ENCODE measurements around the gene ASXL2.

ASXL2 gene

DNA sequence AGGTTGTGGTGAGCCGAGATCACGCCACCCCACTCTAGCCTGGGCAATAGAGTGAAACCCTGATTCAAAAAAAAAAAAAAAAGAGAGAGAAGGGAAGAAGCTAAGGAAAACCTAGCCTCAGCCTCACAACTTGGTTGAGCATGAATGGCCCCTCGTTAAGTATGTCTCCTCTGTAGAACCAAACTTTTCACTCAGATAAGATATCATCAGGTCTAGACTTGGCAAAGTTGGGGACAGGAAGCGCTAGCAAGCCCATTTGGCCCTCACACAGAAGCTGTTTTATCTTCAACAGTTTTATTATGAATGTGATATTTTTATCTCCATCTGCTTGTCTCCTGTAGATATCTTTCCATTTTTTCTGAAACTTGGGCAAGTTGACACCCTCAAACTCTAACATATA, 3.5 kb upstream of the ASXL2 start:
- TF ChIP-seq, protein P1, sequence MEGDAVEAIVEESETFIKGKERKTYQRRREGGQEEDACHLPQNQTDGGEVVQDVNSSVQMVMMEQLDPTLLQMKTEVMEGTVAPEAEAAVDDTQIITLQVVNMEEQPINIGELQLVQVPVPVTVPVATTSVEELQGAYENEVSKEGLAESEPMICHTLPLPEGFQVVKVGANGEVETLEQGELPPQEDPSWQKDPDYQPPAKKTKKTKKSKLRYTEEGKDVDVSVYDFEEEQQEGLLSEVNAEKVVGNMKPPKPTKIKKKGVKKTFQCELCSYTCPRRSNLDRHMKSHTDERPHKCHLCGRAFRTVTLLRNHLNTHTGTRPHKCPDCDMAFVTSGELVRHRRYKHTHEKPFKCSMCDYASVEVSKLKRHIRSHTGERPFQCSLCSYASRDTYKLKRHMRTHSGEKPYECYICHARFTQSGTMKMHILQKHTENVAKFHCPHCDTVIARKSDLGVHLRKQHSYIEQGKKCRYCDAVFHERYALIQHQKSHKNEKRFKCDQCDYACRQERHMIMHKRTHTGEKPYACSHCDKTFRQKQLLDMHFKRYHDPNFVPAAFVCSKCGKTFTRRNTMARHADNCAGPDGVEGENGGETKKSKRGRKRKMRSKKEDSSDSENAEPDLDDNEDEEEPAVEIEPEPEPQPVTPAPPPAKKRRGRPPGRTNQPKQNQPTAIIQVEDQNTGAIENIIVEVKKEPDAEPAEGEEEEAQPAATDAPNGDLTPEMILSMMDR (IDR thresholded peaks at IDR 0.05; ENCODE audit: insufficient read depth, low read length, poor library complexity, severe bottlenecking) = no peak
- TF ChIP-seq EZH2phosphoT487 (conservative IDR thresholded peaks at IDR 0.05; ENCODE audit: low read length) = no peak
- Histone ChIP-seq H3K79me2 (ENCODE audit: insufficient read depth, low read length) (peaks cover 10% of the 10 kb centered on the region), H2AFZ (ENCODE audit: low read depth, low read length, severe bottlenecking) (no peak overlapping the region), H3F3A (ENCODE audit: insufficient read depth) (peaks cover 11% of the 10 kb centered on the region), H3K9me2 (replicated peaks; ENCODE audit: insufficient read depth, low read length) (no peaks in the 10 kb centered on the region), H3K9me3 (ENCODE audit: insufficient read depth, low read length) (no peaks in the 10 kb centered on the region), H3K9ac (ENCODE audit: low read length) (no peak overlapping the region), H3K4me2 (ENCODE audit: low read depth, low read length, poor library complexity, severe bottlenecking) (no peak overlapping the region), H3K27me3 (ENCODE audit: low read length) (no peaks in the 10 kb centered on the region), H3K4me3 (ENCODE audit: insufficient read depth, low read length, poor library complexity, severe bottlenecking) (no peak overlapping the region), H4K20me1 (ENCODE audit: low read depth, low read length) (no peaks in the 10 kb centered on the region), H3K27ac (ENCODE audit: low read depth, low read length) (no peak overlapping the region), H3K36me3 (ENCODE audit: low read length) (no peaks in the 10 kb centered on the region)

DNA sequence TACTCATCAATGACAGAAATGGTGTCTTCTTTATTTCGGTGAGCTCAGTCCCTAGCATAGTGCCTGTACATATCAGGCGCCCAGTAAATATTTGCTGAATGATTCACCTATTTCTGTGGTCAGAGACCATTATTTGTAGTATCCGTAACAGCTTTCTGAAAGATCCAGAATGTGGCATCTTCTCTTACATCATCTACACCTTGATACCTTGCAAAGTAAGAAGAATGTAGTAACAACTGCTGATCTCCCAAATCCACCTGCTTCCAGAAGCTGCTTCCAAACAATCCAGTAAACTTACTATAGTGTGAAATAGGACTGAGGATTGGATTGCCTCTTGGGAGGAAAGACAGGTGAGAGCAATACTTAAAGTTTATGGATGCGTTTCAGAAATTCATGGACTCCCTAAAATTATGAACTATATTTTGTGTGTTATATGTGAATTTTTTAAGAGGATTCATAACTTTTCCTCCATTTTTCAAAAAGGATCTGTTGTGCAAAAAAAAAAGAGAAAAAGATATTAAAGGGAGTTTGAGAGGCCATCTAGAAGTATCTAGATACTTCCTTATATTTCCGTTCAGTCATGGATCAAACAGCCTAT, 945 bp upstream of the ASXL2 start:
- Histone ChIP-seq H2AFZ (ENCODE audit: low read depth, low read length, severe bottlenecking) (peak overlapping the region; percentile 72), H3K27me3 (ENCODE audit: low read length) (no peaks in the 10 kb centered on the region), H3K9ac (ENCODE audit: low read length) (peak overlapping the region; percentile 95), H3K9me2 (replicated peaks; ENCODE audit: insufficient read depth, low read length) (no peaks in the 10 kb centered on the region), H3K9me3 (ENCODE audit: insufficient read depth, low read length) (no peaks in the 10 kb centered on the region), H3K4me2 (ENCODE audit: low read depth, low read length, poor library complexity, severe bottlenecking) (peak overlapping the region; percentile 90), H3K79me2 (ENCODE audit: insufficient read depth, low read length) (peaks cover 35% of the 10 kb centered on the region), H3F3A (ENCODE audit: insufficient read depth) (peaks cover 15% of the 10 kb centered on the region), H3K4me3 (ENCODE audit: insufficient read depth, low read length, poor library complexity, severe bottlenecking) (peak overlapping the region; percentile 47), H4K20me1 (ENCODE audit: low read depth, low read length) (no peaks in the 10 kb centered on the region), H3K27ac (ENCODE audit: low read depth, low read length) (peak overlapping the region; percentile 54), H3K36me3 (ENCODE audit: low read length) (no peaks in the 10 kb centered on the region)
- TF ChIP-seq, protein P1 (IDR thresholded peaks at IDR 0.05; ENCODE audit: insufficient read depth, low read length, poor library complexity, severe bottlenecking) = no peak
- no peak for TF ChIP-seq EZH2phosphoT487 (conservative IDR thresholded peaks at IDR 0.05; ENCODE audit: low read length)

DNA sequence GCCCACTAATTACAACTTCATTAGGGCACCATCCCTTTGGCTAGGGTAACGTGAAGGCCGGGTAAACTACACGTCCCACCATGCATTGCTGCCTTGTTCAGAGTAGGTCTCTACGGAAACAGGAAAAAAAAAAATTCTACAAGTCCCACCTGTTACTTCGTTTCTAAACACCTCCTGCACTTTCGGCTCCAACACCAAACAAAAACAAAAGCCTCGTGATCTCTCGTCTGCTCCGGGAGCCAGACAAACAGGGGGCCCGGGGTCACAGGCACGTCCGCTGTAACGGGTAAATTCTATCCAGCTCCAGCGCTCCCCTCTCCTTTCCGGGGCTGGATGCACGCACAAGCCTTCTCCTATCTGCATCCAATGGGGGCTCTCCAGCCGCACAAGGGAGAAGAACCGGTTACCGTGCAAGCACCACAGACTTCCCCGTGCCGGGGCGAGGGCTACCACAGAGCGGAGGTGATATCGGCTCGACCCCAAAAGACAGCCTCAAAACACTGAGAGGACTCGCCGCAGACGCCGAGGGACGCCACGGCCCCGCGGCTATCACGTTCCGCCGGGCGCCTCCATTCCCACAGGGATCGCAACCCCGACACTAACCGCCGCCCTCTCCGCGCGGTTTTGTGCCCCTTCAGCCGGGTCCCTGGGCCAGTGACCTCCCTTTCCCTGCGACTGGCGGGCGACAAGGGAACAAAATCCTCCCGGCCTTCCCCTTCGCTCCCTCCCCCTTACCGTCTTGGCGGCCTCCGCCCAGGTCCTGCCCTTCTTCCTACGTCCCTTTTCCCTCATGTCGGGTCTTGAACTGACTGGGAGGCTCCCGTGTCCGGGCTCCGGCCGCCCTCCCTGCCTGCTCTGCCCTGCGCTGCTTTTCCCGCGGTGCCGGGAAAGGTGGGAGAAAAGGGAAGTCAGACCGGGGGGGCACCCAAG, 591 bp downstream of the ASXL2 start:
- Histone ChIP-seq H3K9me2 (replicated peaks; ENCODE audit: insufficient read depth, low read length) (no peaks in the 10 kb centered on the region), H2AFZ (ENCODE audit: low read depth, low read length, severe bottlenecking) (peak overlapping the region; percentile 87), H3K9me3 (ENCODE audit: insufficient read depth, low read length) (no peaks in the 10 kb centered on the region), H3K4me3 (ENCODE audit: insufficient read depth, low read length, poor library complexity, severe bottlenecking) (peak overlapping the region; percentile 94), H3K27ac (ENCODE audit: low read depth, low read length) (peak overlapping the region; percentile 81), H3K4me2 (ENCODE audit: low read depth, low read length, poor library complexity, severe bottlenecking) (peak overlapping the region; percentile 96), H3K79me2 (ENCODE audit: insufficient read depth, low read length) (peaks cover 49% of the 10 kb centered on the region), H3K27me3 (ENCODE audit: low read length) (no peaks in the 10 kb centered on the region), H3K36me3 (ENCODE audit: low read length) (no peaks in the 10 kb centered on the region), H3F3A (ENCODE audit: insufficient read depth) (peaks cover 15% of the 10 kb centered on the region), H4K20me1 (ENCODE audit: low read depth, low read length) (no peaks in the 10 kb centered on the region), H3K9ac (ENCODE audit: low read length) (peak overlapping the region; percentile 95)
- no peak for TF ChIP-seq EZH2phosphoT487 (conservative IDR thresholded peaks at IDR 0.05; ENCODE audit: low read length)
- TF ChIP-seq, protein P1 (IDR thresholded peaks at IDR 0.05; ENCODE audit: insufficient read depth, low read length, poor library complexity, severe bottlenecking) = no peak
